ENCODE measurements around the gene FAR2.

GRCh38 chr12:29239336-29239735 is 90.3 kb downstream of the FAR2 start:
- TF ChIP-seq, protein P1, sequence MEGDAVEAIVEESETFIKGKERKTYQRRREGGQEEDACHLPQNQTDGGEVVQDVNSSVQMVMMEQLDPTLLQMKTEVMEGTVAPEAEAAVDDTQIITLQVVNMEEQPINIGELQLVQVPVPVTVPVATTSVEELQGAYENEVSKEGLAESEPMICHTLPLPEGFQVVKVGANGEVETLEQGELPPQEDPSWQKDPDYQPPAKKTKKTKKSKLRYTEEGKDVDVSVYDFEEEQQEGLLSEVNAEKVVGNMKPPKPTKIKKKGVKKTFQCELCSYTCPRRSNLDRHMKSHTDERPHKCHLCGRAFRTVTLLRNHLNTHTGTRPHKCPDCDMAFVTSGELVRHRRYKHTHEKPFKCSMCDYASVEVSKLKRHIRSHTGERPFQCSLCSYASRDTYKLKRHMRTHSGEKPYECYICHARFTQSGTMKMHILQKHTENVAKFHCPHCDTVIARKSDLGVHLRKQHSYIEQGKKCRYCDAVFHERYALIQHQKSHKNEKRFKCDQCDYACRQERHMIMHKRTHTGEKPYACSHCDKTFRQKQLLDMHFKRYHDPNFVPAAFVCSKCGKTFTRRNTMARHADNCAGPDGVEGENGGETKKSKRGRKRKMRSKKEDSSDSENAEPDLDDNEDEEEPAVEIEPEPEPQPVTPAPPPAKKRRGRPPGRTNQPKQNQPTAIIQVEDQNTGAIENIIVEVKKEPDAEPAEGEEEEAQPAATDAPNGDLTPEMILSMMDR (conservative IDR thresholded peaks at IDR 0.05 in 1 of 2, IDR thresholded peaks at IDR 0.05 in 1 of 2; ENCODE audit: low read depth in 1 of 2, low read length in 2 of 2): no peak
- no peak for TF ChIP-seq EZH2 (IDR thresholded peaks at IDR 0.05; ENCODE audit: low read length, missing control alignments)

Data from fibroblast of lung (primary cell).